Umbilical cord (tissue), 2 donors: ENCODE data around the gene OR10G3. TPM values are rescaled to one million over a fixed set of nuclear protein-coding genes. Genes with fewer than 3 reads are reported as not detected.

Experiments used
- DNase-seq: peaks from one replicate; pipeline ENCODE4 v3.0.0-alpha.2; 2015; ENCODE audit warnings: low spot score
- total RNA-seq: library from RNA; depleted of rRNA; stranded (reverse); fragments of >200 nt; gene quantifications from one replicate; pipeline ENCODE4 v1.2.3, GENCODE V29; 2014; ENCODE audit warnings: low replicate concordance; ENCODE audit not compliant: insufficient read depth

OR10G3 gene
- total RNA-seq, 1 donor from 2014 or later: 5.1 TPM

- no peak for DNase-seq
Observed at GRCh38 chr14:21535545-21536417, 44.1 kb downstream of the OR10G3 start.

DNA sequence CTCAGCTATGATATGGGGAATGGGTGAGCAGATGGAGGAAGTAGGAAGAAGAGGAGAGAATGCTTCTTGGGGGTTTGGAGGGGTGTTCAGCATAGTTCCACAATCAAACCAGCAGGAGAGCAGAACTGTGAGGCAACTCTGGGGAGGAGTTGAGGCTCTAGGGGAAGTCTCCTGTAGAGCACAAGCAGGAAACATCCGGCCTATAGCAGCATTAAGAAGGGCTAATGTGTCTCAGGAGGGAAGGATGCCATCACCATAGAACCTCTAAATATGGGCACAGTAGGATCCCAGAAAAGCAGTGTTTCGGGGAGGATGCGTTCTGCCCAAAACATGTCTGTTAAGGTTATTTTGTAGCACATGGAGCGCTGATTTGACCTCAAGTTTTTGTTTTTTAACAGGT lies 45.3 kb downstream of the OR10G3 start:
- DNase-seq: no peak

DNA sequence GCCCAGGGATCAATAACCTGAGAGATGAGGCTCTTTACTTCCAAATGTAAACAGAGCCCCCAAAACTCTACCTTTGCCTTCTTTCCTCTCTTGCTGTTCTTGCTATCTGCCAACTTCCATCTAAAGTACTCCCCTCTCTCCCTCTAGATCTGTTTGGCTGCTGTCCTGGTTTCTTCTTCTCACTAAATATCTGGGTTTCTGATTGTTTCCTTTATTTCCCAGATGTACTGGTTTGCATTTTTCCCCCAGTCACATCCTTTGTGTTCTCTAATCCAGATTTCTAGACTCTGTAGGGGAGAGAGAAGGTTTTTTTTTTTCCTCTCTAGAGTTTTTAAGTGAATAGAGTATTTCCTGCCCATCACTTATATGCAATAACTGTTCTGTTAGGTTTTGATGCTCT lies 46.6 kb downstream of the OR10G3 start:
- DNase-seq: no peak

DNA sequence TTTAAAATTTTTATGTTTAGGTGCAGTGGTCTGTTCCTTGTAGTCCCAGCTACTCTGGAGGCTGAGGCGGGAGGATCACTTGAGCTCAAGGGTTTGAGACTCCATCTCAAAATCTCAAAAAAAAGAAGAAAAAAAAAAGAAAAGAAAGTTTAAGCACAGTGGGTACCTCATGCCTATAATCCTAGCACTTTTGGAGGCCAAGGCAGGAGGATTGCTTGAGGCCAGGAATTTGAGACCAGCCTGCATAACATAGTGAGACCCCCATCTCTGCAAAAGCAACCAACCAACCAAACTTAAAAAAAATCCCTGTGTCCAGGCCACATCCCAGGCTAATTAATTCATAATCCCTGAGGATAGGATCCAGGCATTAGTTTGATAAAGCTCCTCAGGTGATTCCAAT lies 50.4 kb downstream of the OR10G3 start:
- DNase-seq: no peak

GRCh38 chr14:21528381-21529348 lies 51.2 kb downstream of the OR10G3 start:
- DNase-seq: no peak

- no peak for DNase-seq
Observed at GRCh38 chr14:21527318-21527679, 52.6 kb downstream of the OR10G3 start.

- no peak for DNase-seq
Observed at GRCh38 chr14:21526672-21527317, 53.1 kb downstream of the OR10G3 start.

DNA sequence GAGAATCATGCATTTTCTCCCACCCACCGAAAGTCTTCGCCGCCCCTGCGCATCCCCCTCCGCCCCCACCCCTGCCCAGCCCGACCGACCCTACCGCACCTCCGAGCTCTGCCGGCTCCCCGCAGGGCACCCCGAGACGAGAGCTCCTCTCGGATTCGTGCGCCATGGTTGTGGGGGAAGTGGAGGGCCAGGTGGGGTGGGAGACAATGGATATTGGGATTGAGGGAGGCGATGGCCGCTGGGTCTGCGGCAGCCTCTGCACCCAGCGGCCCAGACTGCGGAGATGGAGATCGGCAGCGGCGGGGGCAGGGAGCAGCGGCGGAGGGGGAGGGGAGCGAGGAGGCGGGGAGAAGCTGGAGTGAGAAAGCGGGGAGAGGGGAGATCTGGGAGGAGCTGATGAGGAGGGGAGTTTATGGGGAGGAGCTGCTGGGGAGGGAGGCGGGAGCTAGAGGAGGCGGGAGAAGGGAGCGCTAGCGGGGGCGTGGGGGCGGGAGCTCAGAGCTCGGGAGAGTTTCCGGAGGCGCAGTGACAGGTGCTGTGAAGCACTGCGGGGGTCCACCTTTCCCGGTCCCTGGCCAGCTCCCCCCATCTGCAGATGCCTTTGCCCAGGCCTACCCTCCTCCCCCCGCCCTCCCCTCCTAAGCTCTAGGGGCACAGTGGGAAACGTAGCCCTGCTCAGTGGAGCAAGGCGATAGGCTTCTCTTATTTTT lies 53.8 kb downstream of the OR10G3 start, which contains the start of gene SALL2:
TSS of gene SALL2 (minus strand) at position 385 of the 710 bp plus-strand sequence. CDS start at position 166, 219 bp downstream.
- DNase-seq: peak; percentile 89

- no peak for DNase-seq
Observed at GRCh38 chr14:21525571-21525961, 54.3 kb downstream of the OR10G3 start.

GRCh38 chr14:21524575-21525490 lies 55.0 kb downstream of the OR10G3 start:
- DNase-seq: no peak

DNA sequence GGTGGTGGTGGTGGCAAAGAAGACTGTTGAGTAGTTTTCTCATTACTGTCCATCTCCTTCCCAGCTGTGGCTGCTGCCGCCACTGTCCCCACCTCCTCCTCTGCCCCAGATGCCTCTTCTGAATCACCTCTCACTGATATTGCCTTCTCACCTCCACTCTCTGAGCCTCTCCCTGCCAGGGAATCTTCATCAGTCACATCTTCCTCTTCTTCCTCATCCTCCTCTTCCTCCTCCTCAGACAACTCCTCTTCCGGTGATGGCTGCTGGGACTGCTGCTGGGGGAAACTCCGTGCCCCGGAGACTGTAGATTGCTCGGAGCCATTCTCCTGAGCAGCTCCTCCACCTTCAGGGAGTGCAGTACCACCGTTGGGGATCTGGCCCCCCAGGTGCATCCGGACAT lies 56.7 kb downstream of the OR10G3 start:
- no peak for DNase-seq

GRCh38 chr14:21521501-21521900 lies 58.4 kb downstream of the OR10G3 start:
- DNase-seq: no peak

DNA sequence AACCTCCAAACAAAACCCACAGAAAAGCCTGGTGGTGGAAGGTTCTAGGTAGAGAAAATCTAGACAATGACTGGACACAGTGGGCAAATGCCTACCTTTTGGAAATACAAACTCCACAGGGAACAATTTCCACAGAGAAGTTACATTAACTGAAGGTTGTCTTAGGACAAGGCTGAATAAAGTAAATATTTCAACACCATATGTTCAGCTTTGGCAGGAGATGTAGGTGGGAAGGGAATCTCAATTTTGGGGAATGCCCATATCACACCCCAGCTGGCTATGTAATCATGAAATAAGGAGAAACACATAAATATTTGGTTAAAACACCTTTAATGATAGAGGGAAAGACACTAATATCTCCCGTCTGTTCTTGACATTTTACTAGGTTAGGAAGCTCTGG lies 59.1 kb downstream of the OR10G3 start:
- no peak for DNase-seq

DNA sequence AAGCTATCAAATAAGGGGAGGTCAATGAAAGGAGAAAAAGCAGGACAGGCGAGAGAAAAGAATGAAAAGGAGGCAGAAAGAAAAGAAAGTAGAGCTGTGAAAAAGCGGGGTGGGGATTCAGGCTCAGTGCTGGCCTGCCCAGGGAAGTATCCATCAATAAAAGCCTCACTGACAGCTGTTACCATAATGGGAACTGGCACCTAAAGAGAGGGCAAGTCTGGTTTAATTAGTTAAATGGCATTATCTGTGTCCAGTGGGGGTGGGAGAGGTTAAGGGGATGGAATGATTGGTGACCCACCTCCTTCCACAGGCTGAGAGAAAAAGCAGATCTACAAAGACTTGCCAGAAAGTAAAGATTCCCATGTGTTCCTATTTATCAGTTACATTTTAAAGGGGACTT lies 61.2 kb downstream of the OR10G3 start:
- no peak for DNase-seq

Other genes starting within 250 kb of the OR10G3 start
- gene SUPT16H, start 196.1 kb downstream of the OR10G3 start, total RNA-seq: 59.2 TPM
- 38.5 TPM for gene CHD8, start 124.0 kb downstream of the OR10G3 start, total RNA-seq
- 39.2 TPM for gene RAB2B, start 103.1 kb downstream of the OR10G3 start, total RNA-seq
- 15.4 TPM for gene TOX4, start 102.9 kb downstream of the OR10G3 start, total RNA-seq
- 38.3 TPM for gene METTL3, start 68.7 kb downstream of the OR10G3 start, total RNA-seq
- gene SALL2, start 53.7 kb downstream of the OR10G3 start, total RNA-seq: 1.7 TPM
- not detected for gene OR10G2, start 54.9 kb upstream of the OR10G3 start, total RNA-seq
- gene OR4E2, start 73.8 kb upstream of the OR10G3 start, total RNA-seq: 8.4 TPM
- gene OR4E1, start 93.7 kb upstream of the OR10G3 start, total RNA-seq: 1.4 TPM